ENCODE data around the gene SERPINB1. TPM values are rescaled to one million over a fixed set of nuclear protein-coding genes. Genes with fewer than 3 reads are reported as not detected.

SERPINB1 gene
- total RNA-seq, 1 donor from 2014 or later, result 2.3 TPM

DNA sequence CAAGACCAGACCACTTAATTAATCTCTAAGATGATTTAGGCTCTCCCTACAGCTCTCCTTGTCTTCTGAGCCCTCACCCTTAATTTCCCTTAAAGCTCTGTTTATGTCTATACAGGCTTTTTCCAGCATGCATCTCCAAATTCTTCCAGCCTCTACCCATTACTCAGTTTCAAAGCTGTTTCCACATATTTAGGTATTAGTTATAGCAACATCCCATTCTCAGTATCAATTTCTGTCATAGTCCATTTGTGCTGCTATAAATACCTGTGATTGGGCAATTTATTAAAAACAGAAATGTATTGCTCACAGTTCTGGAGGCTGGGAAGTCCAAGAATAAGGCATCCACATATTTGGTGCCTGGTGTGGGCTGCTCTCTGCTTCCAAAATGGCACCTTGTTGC is 2.3 kb upstream of the SERPINB1 start:
- DNase-seq, result no peak

DNA sequence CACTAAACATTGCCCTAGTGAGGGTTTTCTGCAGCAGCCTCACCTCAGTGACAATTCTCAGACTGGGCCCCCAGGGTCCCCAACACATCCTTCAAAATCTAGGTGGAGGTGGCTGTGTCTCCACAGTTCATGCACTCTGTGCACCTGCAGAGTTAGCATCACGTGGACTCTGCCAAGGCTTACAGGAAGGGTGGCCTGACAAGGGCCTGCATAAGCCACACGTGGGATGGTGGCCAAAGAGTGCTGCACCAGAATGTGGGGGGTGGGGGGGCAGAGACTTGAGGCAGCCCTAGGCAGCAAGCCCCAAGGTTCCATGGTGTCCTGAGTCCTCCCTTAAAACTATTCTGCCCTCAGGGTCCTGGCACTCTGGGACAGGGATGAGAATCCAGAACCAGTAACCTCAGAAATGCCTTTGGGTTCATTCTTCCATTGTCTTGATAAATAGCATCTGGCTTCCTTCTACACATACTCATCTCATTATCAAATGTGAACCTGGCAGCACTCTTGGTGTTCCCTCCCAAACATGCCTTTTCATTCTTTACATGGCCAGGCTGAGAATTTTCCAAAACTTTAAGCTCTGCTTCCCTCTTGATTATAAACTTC is 1.6 kb upstream of the SERPINB1 start:
- DNase-seq, result no peak

DNA sequence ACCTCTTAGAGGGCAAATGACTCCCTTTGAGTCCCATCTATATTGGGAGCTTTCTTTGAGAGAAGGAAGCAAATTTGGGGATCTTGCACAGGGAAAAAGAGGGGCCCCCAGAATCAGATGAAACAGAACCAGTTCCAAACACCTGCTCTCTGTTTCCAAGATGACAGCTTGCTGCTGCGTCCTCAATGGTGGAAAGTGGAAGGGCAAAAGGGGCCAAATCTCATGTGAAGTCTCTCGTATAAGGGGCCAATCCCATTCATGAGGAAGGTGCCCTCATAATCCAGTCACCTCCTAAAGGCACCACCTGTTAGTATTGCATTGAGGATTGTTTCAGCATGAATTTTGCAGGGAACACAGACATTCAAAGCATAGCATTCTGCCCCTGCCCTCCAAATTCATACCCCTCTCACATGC is 483 bp upstream of the SERPINB1 start:
- DNase-seq, result no peak

DNA sequence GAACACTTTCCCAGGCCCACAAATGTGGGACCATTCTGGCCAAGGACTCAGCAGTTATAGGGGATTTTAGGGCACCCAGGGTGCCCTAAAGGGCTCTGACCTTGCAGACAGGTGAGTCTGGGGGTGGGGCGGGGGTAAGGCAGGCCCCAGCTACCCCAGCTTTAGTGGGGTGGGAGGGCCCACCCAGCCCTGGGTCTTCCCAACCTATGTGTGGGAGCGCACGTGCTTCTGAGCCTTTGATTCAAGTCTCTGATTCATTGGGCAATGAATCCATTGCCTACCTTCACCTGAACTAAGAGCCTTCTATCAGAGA is 958 bp downstream of the SERPINB1 start:
- DNase-seq, result no peak

DNA sequence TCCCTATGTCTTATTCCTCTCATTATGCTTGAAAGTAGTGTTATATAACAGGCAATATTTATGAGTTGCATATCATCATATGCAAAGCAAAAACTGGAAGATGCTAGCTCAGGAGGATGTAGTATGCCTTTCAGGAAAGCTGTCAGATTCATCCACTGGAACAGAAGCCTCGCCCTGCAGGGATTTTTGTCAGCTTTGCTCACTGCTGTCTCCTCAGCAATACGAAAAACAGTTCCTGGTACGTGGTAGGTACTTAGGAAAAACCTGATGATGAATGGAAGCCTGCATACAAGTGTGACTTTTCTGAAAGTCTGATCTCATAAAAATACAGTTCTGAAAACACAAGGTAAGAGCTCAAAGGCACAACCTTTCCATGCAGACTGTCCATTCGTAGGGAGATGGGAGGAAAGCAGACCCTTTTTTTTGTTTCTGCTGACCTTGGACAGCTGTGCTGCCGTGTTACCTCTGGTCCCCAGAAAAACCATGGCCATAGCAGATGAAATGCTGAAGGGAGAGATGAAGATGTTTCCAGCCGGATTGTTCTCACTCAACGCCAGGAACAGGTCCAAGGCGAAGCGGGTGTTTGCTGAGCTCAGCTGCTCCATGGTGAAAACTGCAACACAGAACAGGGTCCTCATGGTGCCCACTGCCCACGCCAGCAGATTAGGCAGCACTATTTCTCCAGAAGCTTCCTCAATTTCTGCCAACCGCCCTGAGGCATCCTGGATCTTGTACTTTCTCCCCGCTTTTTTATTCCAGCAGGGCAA is 1.5 kb downstream of the SERPINB1 start:
- no peak for DNase-seq

DNA sequence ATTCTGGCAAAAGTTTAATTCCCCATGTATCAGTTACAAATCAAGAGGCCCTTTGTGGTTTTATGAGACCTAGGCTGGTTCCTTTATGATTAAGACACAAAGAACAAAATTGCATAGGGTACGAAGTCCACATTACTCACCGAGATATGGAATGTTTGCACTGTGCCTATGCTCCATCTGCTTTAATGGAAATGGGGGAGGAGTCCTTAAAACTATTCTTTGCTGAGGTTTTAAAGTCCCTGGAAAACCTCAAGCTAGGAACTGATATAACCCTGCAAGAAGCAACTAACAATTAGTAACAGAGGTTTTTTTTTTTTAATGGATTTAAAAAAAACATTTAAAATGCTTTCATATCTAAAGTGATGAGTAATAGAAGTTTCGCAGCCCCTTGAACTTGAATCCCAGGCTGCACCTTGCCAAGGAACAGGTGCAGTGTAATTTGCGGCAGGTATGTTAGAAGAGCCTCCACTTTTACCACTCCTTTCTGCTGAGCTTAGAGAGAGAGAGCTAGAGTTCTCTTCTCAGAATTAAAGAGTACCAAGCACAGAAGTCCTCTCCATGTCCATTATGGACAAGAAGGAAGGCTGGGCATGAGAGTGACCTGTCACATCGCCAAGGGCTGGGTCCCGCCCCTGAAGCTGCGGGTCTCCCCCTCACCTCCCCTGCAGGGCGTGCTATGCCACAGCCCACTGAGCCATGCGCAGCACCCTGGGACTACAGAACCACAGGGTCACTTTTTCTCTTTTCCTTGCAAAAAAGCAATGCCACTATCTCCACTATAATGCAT is 2.3 kb downstream of the SERPINB1 start:
- DNase-seq, result no peak

DNA sequence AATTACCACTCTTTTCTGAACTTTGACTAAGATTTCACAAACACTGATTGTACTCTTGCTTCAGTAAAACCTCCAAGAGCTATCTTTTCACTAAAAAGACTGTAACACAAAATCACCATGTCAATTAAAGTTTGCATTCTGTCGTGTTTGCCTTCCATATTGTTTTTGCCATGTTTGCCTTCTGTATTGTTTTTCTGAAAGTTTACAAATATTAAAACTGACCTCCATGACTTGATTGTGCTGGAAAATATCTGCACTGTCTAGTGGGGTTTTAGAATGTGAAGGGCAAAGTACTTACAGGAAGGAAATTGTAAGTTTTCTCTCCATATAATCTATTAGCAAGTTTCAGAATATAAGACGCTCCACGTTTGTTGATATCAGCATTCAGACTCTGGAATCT is 3.4 kb downstream of the SERPINB1 start:
- no peak for DNase-seq

DNA sequence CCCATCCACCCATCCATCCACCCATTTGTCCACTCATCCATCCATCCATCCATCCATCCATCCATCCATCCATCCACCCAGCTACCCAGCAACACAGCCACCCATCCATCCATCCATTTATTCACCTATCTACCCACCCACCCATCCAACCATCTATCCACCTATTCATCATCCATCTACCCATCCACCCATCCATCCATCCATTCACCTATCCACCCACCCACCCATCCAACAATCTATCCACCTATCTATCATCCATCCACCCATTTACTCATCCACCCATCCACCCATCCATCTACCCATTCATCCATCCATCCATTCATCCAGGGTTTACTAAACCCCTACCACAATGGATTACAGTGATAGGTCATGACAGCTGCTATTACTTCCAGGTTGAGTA is 7.4 kb downstream of the SERPINB1 start:
- DNase-seq, result no peak

DNA sequence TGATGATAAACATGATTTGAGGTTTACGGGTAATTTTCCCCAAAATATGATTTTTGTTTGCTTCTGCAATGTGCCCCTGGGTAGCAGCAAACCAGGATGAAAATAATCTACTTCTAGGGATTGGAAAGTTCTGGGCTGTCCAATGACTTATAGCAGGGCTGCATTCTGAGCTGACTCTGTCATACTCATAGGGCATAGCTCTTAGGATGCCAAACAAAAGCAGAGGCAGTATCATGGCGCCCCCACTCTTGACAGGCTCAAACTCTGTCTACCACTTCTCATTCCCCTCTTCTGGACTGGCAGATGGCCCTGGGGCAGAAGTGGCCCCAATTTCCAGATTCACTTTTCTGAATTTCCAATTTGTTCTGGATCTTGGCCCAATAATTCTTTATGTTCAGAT is 10.3 kb downstream of the SERPINB1 start:
- no peak for DNase-seq

DNA sequence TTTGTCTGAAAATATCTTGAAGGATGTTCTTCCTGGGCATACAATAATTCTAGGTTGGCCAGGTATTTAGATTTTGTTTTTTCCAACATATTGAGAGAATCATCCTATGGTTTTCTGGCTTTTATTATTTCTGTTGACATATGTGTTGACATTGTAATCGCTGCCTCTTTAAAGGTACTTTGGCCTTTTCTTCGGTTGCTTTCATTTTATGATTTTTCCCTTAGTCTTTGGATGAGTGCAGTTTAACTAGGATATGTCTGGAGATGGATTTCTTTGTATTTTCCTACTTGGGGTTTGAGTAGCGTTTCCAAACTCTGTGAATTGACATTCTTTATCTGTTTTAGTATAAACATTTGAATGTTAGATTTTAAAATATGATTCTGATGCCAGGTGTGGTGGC is 11.5 kb downstream of the SERPINB1 start:
- no peak for DNase-seq

DNA sequence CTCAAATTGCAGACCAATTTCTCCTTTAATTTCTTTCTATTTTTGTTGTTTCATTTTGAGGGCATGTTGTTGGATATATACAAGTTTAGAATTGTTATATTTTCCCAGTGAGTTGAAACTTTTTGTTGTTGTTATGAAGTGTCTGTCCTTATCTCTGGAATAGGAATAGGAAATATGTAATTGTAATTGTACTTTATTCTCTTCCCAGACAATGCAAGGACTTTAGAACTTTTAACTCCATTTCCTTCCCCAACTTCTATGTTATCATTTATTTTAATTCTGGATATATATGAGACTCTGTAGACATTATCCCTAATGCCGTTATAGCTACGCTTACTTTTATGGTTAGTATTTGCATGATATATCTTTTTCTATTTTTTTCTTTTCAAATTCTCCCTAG is 12.4 kb downstream of the SERPINB1 start:
- no peak for DNase-seq

DNA sequence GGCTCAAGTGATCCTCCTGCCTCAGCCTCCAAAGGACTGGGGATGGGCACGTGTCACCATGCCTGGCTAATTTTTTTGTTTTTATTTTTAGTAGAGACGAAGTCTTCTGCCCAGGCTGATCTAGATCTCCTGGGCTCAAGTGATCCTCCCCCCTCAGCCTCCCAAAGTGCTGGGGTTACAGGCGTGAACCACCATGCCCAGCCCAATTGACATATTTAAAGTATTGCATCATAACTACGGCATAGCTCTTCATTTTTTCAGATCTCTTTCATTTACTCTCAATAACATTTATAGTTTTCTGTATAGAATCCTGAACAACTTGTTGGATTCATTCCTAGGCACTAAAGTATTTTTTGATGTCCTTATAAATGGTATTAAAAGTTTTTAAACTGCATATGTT is 13.0 kb downstream of the SERPINB1 start:
- no peak for DNase-seq

DNA sequence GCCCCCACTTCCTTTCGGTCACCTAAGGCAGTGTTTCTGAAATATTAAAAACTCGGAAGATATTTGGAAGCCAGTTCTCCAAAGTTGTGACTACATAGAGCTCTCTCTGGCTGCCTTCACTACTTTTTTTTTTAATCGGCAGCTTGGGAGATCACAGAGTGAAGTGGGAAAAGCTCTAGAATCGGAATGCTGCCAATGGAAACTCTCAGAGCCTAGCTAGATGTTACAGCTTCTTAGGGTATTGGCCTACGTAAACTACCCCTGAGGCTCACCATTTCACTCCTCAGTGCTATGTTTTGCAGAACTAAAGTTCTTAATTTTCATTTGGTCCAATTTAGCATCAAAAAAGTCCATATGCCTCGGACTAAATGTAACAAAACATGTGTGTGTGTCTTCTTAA is 14.5 kb downstream of the SERPINB1 start:
- no peak for DNase-seq

DNA sequence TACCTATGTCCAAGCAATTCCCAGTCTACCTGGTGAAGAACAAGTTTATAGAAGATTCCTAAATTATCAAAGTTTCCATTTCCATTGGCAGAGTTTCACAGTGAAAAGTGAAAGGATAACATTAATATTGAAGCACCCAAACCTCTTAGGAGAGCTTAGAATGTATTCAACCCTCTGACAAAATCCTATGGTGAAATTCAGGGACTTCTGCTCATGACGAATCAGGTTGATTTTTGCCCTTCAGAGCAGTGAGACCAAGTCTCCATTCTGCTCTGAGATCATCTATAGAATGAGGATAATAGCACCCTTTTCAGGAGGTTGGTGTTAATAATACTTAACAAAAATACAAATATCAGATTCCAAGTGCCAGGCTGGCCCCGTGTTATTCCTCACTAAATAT is 15.5 kb downstream of the SERPINB1 start:
- DNase-seq, result no peak

DNA sequence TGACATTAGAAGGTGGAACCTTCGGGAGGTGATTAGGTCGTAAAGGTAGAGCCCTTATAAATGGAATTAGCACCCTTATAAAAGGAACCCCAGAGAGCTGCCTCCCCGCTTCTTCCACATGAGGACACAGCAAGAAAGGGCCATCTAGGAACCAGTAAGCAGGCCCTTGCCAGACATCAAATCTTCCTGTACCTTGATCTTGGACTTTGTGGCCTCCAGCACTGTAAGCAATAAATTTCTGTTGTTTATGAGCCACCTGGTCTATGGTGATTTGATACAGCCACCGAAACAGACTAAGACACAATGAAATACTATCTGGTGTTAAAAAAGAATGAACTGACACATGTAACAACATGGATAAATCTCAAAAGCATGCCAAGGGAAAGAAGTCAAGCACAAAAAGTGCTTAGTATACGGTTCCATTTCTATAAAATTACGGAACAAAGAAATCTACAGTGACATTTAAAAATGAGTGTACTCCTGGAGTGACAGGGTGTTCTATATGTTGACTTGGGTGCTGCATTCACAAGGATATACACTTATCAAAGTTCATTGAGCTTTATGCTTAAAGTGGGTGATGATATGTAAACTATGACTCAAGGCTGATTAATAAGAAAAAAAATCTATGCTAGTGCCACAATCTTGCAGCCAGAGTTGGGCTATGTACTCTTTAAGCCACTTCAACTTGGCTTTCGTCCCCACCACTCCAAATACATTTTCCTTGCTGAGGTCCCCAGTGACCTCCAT is 18.4 kb downstream of the SERPINB1 start:
- no peak for DNase-seq

DNA sequence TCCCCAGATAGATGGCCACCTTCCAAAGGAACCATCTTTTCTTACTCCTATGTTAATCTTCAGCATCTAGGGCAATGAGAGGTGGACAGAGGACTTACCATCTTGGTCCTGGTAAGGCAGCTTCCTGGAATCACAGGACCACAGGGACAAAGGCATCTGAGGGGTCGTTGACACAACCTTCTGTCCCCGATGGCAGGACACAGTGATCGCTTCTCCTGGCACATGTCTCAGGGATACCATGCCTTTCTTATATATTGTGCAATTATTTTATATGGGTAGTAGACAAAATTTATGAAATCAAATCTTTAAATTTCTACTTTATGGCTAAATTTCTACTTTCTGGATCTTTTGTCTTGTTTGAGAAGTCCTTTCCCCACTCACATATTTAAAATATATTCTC is 20.1 kb downstream of the SERPINB1 start:
- DNase-seq, result no peak

DNA sequence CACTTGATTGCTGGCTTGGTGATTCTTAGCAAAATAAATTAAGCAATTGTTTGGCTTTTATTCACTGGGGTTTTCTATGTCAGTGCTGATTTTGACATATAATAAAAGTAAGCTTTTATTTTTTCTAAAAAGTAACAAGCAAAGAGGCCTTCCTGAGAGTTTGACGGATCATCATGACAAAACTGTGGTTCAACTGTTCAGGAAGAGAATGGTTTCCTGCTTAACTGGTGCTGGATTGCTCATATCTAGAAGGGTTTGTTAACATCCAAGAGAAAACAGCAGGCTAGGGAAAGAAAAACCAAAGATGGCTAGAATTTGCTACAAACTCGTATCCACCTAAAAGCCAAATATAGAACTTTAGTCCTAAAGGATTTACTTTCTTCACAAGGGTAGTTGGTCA is 21.2 kb downstream of the SERPINB1 start:
- DNase-seq, result no peak

DNA sequence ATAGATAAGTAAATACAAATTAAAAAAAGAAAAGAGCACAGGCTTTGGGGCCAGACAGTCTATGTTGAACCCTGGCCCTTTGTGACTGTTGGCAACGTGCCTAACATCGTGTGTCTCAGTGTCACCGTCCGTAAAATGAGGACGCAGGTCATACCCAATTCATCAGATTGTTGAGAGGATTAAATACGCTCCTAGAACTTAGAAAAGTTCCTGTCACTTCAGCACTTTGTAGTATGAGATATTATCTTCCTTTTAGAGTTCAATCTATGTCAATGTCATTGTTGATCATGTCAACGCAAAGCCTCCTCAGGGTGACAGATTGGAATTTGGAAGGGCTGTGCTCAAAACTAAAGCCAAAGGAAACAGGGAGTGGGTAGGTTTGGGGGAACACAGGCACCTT is 21.7 kb downstream of the SERPINB1 start:
- no peak for DNase-seq

DNA sequence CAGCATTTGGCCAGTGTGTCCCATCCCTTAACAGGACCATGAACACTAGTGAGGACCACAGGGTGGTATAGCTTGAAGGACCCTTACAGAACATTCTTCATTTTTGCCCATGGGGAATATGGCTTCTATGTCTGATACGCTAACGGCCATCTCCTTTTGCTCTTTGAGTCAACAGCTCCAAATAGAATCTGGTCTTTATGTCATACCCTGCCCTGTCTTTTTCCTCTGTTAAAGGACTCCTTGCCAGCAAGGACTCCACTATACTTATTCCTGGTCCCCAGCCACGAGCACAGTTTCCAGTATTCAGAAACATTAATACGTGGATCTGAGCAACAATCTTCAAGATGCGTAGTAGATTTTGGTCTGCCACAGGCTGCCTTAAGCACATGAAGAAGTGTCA is 22.5 kb downstream of the SERPINB1 start:
- no peak for DNase-seq

DNA sequence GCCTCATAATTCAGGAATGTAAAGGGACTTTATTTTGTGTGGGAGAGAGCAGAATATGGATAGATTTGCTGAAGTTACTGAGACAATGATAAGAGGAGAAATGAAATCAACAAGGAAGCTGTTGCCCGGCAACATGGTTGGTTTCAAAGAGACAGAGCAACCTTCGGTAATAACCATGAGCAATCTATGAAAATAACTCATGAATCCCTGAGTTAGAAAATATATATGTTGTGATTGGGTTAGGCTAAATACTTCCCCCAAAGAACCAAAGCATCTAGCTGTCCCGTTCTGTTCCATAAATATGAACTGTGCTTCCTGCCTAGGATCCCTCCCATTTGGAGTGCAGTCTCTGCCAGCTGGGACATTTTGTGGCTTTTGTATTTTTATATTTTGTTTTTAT is 23.1 kb downstream of the SERPINB1 start:
- no peak for DNase-seq

DNA sequence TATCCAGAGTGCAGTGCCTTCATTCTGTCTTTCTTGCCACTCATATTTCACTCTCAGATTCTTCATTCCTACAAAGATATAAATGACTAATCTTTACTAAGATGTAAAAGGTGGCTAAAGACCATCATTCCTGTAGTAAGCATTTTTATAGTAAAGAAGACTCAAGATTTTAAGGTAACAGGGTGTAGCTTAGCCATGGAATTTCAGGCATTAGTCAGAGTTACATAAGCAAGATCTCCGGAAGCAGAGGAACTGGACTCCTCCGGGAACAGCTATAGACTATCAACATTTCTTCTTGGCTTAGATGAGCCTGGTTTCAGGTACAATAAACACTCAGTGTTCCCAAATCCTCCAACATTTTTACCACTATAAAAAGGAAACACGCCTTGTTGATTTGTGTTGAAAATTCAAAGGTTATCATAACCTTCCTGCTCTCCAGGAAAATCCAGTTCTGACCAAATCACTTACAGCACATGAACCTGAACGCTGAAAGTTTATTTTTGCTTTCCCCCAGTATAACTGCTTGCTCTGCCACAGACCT is 23.7 kb downstream of the SERPINB1 start:
- DNase-seq, result no peak

DNA sequence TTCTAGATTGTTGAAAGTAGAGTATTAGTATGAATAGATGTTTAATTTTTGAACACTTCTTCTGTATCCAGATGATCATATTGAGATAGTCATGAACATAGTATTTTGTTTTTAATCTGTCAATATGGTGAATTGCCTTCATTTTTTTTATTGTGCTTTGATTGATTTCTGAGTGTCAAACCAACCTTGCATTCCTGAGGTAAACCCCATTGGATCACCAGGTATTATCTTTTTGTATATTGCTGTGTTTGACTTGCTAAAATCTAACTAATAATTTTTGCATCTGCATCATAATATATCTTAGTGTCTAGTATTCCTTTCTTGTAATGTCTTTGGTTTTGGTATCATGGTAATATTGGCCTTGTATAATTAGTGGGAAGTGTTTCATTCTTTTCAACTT is 25.5 kb downstream of the SERPINB1 start:
- DNase-seq, result no peak

DNA sequence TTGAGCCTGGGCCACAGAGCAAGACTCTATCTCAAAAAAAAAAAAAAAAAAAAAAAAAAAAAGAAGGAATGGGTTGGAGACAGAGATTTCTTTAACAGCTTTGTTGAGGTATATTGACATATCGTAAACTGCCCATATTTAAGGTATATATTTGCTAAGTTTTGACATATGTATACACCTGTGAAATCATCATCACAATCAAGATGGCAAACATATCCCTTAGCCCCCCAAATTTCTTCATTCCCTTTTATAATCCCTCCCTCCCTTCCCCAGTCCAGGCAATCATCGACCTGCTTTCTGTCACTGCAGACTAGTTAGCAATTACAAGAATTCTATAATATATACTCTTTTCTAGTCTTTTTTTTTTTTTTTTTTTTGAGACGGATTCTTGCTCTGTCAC is 29.0 kb downstream of the SERPINB1 start:
- no peak for DNase-seq

Data from occipital lobe (tissue), 2 donors.